GM21619 (cell line): ENCODE data around the gene TIMM13.

Experiments
- ATAC-seq: cut with Tn5 transposase; IDR thresholded peaks from one replicate; pipeline ENCODE4 v1.9.1; 2021; ENCODE audit not compliant: unreplicated experiment

TIMM13 gene

DNA sequence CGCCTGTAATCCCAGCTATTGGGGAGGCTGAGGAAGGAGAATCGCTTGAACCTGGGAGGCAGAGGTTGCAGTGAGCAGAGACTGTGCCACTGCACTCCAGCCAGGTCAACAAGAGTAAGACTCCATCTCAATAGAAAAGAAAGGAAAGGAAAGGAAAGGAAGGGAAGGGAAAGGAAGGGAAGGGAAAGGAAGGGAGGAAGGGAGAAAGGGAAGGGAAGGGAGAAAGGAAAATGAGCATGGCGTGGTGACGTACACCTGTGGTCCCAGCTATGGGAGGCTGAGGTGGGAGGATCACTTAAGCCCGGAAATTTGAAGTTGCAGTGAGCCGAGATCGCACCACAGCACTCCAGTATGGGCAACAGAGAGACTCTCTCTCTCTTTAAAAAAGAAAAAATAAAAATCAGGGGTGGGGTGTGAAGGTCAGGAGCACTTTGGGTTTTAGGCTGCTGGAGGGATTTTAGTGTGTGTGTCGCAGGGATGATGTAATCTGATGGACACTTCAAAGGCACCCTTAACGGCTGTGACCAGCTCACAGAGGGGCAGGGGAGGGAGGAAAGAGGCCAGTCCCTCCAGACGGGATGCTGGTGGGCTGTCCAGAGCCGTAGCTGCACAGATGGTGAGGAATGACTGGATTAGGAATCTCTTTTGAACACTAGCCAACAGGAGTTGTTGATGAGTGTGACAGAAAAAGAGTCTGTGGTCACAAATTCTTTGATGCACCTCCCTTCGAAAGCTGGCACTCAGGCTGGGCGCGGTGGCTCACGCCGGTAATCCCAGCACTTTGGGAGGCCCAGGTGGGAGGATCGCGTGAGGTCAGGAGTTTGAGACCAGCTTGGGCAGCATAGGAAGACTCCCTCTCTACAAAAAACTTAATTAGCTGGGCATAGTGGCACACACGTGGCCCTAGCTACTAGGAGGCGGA lies 39.8 kb downstream of the TIMM13 start:
- ATAC-seq = no peak

DNA sequence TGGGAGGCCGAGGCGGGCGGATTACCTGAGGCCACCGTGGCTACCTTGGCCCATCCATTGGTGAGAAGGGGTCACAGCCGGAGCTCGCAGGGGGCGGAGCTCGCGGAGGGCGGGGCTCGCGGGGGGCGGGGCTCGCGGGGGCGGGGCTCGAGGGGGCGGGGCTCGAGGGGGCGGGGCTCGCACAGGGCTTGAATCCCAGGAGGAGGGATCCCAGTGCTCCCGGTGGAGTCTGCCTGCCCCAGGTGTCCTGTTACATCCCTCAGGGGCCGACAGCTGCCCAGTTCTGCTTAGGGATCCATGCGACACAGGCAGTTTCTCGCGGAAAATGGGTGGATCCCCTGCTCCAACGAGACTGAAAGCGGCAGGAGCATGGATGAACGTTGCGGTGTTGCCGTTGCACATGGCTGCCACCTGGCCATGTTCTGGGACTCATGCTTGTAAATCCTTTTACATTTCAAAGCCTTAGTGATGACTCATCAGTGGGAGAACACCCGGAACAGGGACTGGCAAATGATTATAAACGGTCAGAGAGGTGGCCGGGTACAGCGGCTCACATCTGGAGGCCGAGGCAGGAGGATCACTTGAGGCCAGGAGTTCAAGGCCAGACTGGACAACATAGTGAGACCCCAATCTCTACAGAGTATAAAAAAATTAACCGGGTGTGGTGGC lies 42.2 kb downstream of the TIMM13 start:
- ATAC-seq = no peak

DNA sequence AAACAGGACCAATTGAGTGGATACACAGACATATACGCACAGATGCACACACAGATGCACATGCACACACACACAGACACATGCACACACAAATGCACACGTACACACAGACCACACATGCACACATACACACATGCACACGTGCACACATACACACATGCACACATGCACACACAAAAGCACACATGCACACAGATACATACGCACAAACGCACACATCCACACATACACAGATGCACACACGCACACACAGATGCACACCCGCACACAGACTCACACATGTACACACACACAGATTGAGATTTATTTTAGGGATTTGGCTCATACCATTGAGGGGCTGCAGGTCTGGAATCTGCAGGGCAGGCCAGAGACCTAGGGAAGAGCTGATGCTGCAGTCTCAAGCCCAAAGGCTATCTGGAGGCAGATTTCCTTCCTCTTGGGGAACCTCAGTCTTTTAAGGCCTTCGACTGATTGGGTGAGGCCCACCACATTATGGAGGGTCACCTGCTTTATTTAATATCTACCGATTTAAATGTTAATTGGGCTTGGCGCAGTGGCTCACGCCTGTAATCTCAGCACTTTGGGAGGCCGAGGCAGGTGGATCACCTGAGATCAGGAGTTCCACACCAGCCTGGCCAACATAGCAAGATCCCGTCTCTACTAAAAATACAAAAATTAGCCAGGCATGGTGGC lies 44.7 kb downstream of the TIMM13 start:
- ATAC-seq = no peak

DNA sequence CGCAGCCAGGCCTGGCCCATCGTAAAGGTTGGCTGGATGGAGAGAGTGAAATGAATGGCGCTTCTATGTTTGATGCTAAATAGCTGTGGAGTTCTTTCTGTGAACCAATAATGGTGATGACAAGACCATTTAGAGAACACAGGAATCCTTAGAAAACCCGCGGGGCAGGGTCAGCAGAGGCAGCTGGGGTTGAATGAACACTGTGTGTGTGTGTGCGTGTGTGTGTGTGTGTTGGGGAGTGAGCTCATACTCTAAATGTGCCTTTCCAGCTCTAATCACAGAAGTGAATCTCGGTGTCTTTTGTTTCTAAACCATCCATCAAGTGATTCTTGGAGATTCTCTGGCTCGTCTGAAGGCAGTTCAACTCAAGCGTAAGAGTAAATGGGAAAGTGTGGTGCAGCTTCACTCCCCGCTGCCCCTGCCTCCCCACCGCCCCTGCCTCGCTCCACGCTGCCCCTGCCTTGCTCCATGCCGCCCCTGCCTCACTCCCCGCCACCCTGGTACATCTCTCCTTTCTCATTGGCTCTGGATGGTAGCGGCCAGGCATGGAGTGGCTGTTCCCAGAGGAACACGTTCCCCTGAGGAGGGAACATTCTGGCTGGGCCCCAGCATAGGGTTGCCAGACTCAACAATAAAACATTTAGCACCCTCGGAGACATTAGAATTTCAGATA lies 46.1 kb downstream of the TIMM13 start:
- no peak for ATAC-seq

DNA sequence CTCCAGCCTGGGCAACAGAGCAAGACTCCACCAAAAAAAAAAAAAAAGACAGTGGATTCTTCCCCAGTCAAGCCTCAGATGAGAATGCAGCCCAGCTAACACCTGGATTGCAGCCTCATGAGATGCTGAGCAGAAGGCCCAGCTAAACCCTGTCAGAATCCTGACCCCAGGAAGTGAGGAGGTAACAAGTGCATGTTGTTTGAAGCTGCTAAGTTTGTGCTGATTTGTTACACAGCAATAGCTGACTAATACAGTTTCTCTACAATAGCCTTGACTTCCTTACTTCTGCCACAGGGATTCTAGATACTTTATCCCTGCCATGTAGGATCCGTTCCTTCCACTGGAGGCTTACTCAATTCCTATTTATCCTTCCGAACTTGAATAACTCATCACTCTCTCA lies 46.8 kb downstream of the TIMM13 start:
- ATAC-seq = no peak

DNA sequence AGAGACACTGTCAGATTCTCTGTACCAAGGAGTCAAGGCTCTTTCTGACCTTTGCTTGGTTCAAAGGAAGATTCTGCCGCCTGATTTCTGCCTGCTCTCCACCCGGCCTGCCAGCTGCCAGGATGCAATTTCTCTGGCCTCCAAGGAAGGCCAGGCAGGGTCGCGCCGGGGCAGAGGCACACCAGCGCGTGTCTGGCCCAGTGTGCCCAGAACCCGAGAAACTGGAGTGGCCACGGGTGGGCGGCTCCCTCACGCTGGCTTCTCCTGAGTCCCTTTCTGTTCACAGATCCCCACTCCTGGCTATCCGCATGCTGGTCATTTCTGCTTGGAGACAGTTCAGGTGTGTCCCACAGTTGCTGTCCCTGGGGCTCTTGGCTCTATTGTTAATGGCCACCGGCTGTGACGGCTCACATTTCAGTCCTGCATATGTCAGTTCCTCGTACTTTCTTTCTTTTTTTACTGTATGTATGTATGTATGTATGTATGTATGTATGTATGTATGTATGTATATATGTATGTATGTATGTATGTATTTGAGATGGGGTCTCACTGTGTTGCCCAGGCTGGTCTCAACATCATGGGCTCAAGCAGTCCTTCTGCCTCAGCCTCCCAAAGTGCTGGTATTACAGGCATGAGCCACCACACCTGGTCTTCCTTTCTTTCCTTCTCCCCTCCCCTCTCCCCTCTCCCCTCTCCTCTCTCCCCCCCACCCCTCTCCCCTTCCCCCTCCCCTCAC lies 50.4 kb downstream of the TIMM13 start:
- no peak for ATAC-seq
